Activated naive CD4-positive, alpha-beta T cell treated with anti-CD3 and anti-CD28 coated beads for 36 hours (primary cell): ENCODE data around the gene TAF8. TPM values are rescaled to one million over a fixed set of nuclear protein-coding genes. Genes with fewer than 3 reads are reported as not detected.
"Not testable (repeated sequence)": the region's sequence is repeated elsewhere in the genome, so short reads cannot be mapped to it uniquely, and the experiment has no call there.

Source experiments
- CTCF ChIA-PET: fragments of 350-600 bp; sonication (Branson Sonifier 250); formaldehyde crosslinking; loops from one replicate; lab custom pipeline; 2021; ENCODE audit warnings: antibody characterized with exemption; lab: Charles Lee
- DNase-seq: peaks from one replicate; pipeline ENCODE4 v3.0.0-alpha.2; 2020
- H3K27ac Mint-ChIP-seq: one replicate; pipeline ENCODE4 v1.8.0; 2021; ENCODE audit warnings: mild to moderate bottlenecking, mixed read lengths
- H3K27me3 Mint-ChIP-seq: one replicate; pipeline ENCODE4 v1.8.0; 2021; ENCODE audit warnings: low read depth, mixed read lengths
- H3K36me3 Mint-ChIP-seq: one replicate; pipeline ENCODE4 v1.8.0; 2021; ENCODE audit warnings: low read depth, mixed read lengths
- H3K4me1 Mint-ChIP-seq: one replicate; pipeline ENCODE4 v1.8.0; 2021; ENCODE audit warnings: low read depth, mixed read lengths
- H3K4me3 Mint-ChIP-seq: one replicate; pipeline ENCODE4 v1.8.0; 2021; ENCODE audit warnings: mild to moderate bottlenecking, moderate library complexity, mixed read lengths
- H3K9me3 Mint-ChIP-seq: one replicate; pipeline ENCODE4 v1.8.0; 2021; ENCODE audit warnings: mixed read lengths
- intact Hi-C: fragments of 100-400 bp; cut with micrococcal nuclease; formaldehyde crosslinking; loops from one replicate; pipeline ENCODE4 v1.15.1; 2023
- total RNA-seq, 2 experiments: library from RNA; stranded (reverse); gene quantifications; one replicate each; pipeline ENCODE4 v1.2.3, GENCODE V29; 2021

The TAF8 gene
- total RNA-seq, 2 experiments from 2014 or later = 67.3 to 68.5 TPM

GRCh38 chr6:42030585-42031506 is 19.5 kb upstream of the TAF8 start:
- Mint-ChIP-seq H3K27ac (peak overlapping the region; percentile 99), H3K4me3 (peak overlapping the region; percentile 69), H3K36me3 (peaks cover 45% of the 10 kb centered on the region), H3K27me3 (no peaks in the 10 kb centered on the region), H3K4me1 (peaks cover 87% of the 10 kb centered on the region), H3K9me3 (no peaks in the 10 kb centered on the region)
- peak; percentile 93 for DNase-seq
- intact Hi-C loops = loop anchor here (1.0 kb wide), 4 partner anchors 8 to 73 kb away; no protein-coding TSS in a partner anchor
- CTCF ChIA-PET = interaction anchor here (0.5 to 3.6 kb wide), 10 partner anchors 9 to 195 kb away, joined by 3 to 17 read pairs (median 3); partner anchors contain the start of genes BYSL and MED20

GRCh38 chr6:42032366-42032765 is 18.0 kb upstream of the TAF8 start:
- CTCF ChIA-PET = interaction anchor here (0.6 to 0.9 kb wide), 2 partner anchors 32 to 69 kb away, joined by 3 to 5 read pairs; no protein-coding TSS in a partner anchor
- intact Hi-C loops = no loop called here
- H3K36me3 Mint-ChIP-seq = peaks cover 38% of the 10 kb centered on the region

GRCh38 chr6:42037669-42038068 is 12.7 kb upstream of the TAF8 start:
- peaks cover 66% of the 10 kb centered on the region for H3K4me1 Mint-ChIP-seq
- peak; percentile 12 for DNase-seq
- H3K9me3 Mint-ChIP-seq, H3K27me3 Mint-ChIP-seq: not testable (repeated sequence)
- peak overlapping the region; percentile 97 for H3K27ac Mint-ChIP-seq
- H3K4me3 Mint-ChIP-seq = peak overlapping the region; percentile 83
- intact Hi-C loops = loop anchor here (5.0 kb wide), 2 partner anchors 355 to 735 kb away; no protein-coding TSS in a partner anchor
- peaks cover 32% of the 10 kb centered on the region for H3K36me3 Mint-ChIP-seq
- CTCF ChIA-PET = interaction anchor here (0.5 to 1.5 kb wide), 3 partner anchors 25 to 399 kb away, joined by 3 to 9 read pairs (median 3); no protein-coding TSS in a partner anchor

More at GRCh38 chr6:42032366-42032765, 18.0 kb upstream of the TAF8 start:
- Mint-ChIP-seq H3K27ac (peak overlapping the region; percentile 99), H3K4me3 (peak overlapping the region; percentile 69), H3K27me3 (no peaks in the 10 kb centered on the region), H3K4me1 (peaks cover 80% of the 10 kb centered on the region), H3K9me3 (no peaks in the 10 kb centered on the region)
- DNase-seq = no peak

- CTCF ChIA-PET = interaction anchor here (13.0 to 13.3 kb wide), 2 partner anchors 100 to 253 kb away, joined by 143 to 296 read pairs; partner anchors contain the start of genes CCND3, PRICKLE4 and TOMM6
- Mint-ChIP-seq H3K27me3 (no peaks in the 10 kb centered on the region), H3K27ac (peak overlapping the region; percentile 97), H3K4me3 (peak overlapping the region; percentile 83), H3K4me1 (peaks cover 66% of the 10 kb centered on the region), H3K36me3 (peaks cover 29% of the 10 kb centered on the region), H3K9me3 (no peaks in the 10 kb centered on the region)
- peak; percentile 13 for DNase-seq
- intact Hi-C loops = loop anchor here (5.0 kb wide), 2 partner anchors 354 to 734 kb away; no protein-coding TSS in a partner anchor
Measured at GRCh38 chr6:42038163-42038562, 12.2 kb upstream of the TAF8 start.

GRCh38 chr6:42038811-42039408 is 11.4 kb upstream of the TAF8 start:
- intact Hi-C loops = loop anchor here (1.0 to 5.0 kb wide), 10 partner anchors 8 to 733 kb away; partner anchors contain the start of genes BYSL and MED20

GRCh38 chr6:42040856-42041480 is 9.4 kb upstream of the TAF8 start:
- H3K9me3 Mint-ChIP-seq = no peaks in the 10 kb centered on the region
- peaks cover 16% of the 10 kb centered on the region for H3K36me3 Mint-ChIP-seq
- intact Hi-C loops = loop anchor here (10.0 kb wide), 3 partner anchors 336 to 506 kb away; no protein-coding TSS in a partner anchor
- peak overlapping the region; percentile 97 for H3K27ac Mint-ChIP-seq
- H3K27me3 Mint-ChIP-seq = no peaks in the 10 kb centered on the region
- CTCF ChIA-PET = interaction anchor here (0.6 to 13.3 kb wide), 14 partner anchors 14 to 264 kb away, joined by 3 to 296 read pairs (median 14); partner anchors contain the start of genes BYSL, CCND3, MED20 and PRICKLE4
- peaks cover 75% of the 10 kb centered on the region for H3K4me1 Mint-ChIP-seq
- H3K4me3 Mint-ChIP-seq = peak overlapping the region; percentile 75
- peak; percentile 72 for DNase-seq

More at GRCh38 chr6:42038811-42039408, 11.4 kb upstream of the TAF8 start:
- H3K27me3 Mint-ChIP-seq = no peaks in the 10 kb centered on the region
- peak overlapping the region; percentile 83 for H3K4me3 Mint-ChIP-seq
- H3K36me3 Mint-ChIP-seq = peaks cover 28% of the 10 kb centered on the region
- H3K9me3 Mint-ChIP-seq = no peaks in the 10 kb centered on the region
- peak overlapping the region; percentile 97 for H3K27ac Mint-ChIP-seq
- DNase-seq = no peak
- peaks cover 69% of the 10 kb centered on the region for H3K4me1 Mint-ChIP-seq
- CTCF ChIA-PET = interaction anchor here (0.7 to 13.3 kb wide), 10 partner anchors 8 to 254 kb away, joined by 3 to 296 read pairs (median 4); partner anchors contain the start of genes BYSL, CCND3, MED20 and PRICKLE4

GRCh38 chr6:42041481-42042053 is 8.8 kb upstream of the TAF8 start:
- intact Hi-C loops = loop anchor here (10.0 kb wide), 3 partner anchors 337 to 507 kb away; no protein-coding TSS in a partner anchor
- no peaks in the 10 kb centered on the region for H3K27me3 Mint-ChIP-seq
- CTCF ChIA-PET = interaction anchor here (0.6 to 13.3 kb wide), 14 partner anchors 8 to 265 kb away, joined by 3 to 296 read pairs (median 14); partner anchors contain the start of genes BYSL, CCND3, MED20 and PRICKLE4
- peaks cover 78% of the 10 kb centered on the region for H3K4me1 Mint-ChIP-seq
- peak overlapping the region; percentile 97 for H3K27ac Mint-ChIP-seq
- H3K4me3 Mint-ChIP-seq = peak overlapping the region; percentile 75
- peaks cover 13% of the 10 kb centered on the region for H3K36me3 Mint-ChIP-seq
- no peaks in the 10 kb centered on the region for H3K9me3 Mint-ChIP-seq
- peak; percentile 10 for DNase-seq

- Mint-ChIP-seq H3K27ac (peak overlapping the region; percentile 97), H3K36me3 (peaks cover 13% of the 10 kb centered on the region), H3K4me1 (peaks cover 79% of the 10 kb centered on the region), H3K9me3 (no peaks in the 10 kb centered on the region), H3K27me3 (no peaks in the 10 kb centered on the region), H3K4me3 (peak overlapping the region; percentile 75)
- CTCF ChIA-PET = interaction anchor here (0.6 to 13.3 kb wide), 16 partner anchors 9 to 265 kb away, joined by 3 to 296 read pairs (median 14); partner anchors contain the start of genes BYSL, CCND3, MED20 and PRICKLE4
- intact Hi-C loops = loop anchor here (10.0 kb wide), 3 partner anchors 337 to 507 kb away; no protein-coding TSS in a partner anchor
- peak; percentile 58 for DNase-seq
Measured at GRCh38 chr6:42042108-42042507, 8.2 kb upstream of the TAF8 start.

GRCh38 chr6:42043787-42044475 is 6.4 kb upstream of the TAF8 start:
- H3K27me3 Mint-ChIP-seq = no peaks in the 10 kb centered on the region
- H3K4me3 Mint-ChIP-seq = peak overlapping the region; percentile 75
- H3K9me3 Mint-ChIP-seq = no peaks in the 10 kb centered on the region
- CTCF ChIA-PET = interaction anchor here (0.6 to 13.3 kb wide), 39 partner anchors 9 to 361 kb away, joined by 3 to 296 read pairs (median 4); partner anchors contain the start of genes BYSL, CCND3, MED20 and PRICKLE4
- DNase-seq = peak; percentile 98
- intact Hi-C loops = loop anchor here (1.0 to 10.0 kb wide), 11 partner anchors 108 to 509 kb away; partner anchors contain the start of genes BYSL, MED20, PRICKLE4 and TOMM6
- peak overlapping the region; percentile 97 for H3K27ac Mint-ChIP-seq
- H3K4me1 Mint-ChIP-seq = peaks cover 81% of the 10 kb centered on the region
- H3K36me3 Mint-ChIP-seq = peaks cover 7% of the 10 kb centered on the region
